HG03159 (cell line): ENCODE data around the gene LCN10.

Experiments used
- ATAC-seq: cut with Tn5 transposase; IDR thresholded peaks from one replicate; pipeline ENCODE4 v1.9.1; 2021; ENCODE audit warnings: mild to moderate bottlenecking, moderate library complexity; ENCODE audit not compliant: unreplicated experiment

Gene LCN10

DNA sequence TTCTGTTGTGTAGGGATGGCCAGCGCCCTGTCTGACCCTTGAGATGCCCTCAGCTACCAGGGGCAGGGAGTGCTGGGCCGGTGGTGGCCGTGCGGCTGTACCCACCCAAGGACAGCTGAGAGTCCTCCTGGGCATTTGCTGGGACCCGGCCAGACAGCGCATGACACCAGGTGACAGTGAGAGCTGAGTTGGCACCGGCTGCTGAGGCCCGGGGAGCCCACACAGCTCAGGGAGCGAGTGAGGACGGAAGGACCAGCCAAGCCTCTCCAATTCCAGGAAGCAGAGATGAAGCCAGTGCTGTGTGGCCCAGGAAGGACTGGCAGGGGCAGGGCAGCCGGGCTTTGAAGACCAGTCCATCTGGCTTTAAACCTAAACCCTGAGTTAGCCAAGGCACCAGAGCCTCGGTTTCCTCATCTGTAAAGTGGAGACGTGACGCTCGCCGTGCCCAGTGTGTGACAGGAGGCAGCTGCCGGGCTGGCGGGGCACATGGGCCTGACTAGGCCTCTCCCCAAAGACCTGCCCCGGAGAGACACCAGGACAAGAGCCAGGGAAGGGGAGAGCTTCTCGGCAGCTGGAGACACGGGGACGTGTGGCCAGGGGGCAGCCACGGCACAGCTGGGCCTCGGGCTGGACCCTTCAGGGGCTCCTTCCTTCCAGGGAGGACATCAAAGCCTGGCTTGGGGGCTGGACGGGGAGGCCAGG lies 52.5 kb downstream of the LCN10 start:
- no peak for ATAC-seq

DNA sequence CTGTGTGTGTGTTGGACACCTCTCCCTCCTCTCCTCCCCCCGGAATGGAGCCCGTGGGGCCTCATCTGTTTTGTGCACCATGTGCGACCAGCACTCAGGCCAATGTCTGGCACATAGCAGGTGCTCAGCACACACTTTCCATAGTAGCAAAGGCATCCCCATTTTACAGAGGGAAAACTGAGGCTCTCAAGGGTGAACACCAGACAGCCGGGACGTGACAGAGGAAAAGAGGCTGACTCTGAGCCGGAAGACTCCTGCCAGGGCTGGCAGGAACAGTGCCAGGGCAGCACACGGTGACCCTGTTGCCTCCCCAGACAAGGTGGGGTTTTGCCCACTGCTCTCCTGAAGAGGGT lies 53.7 kb downstream of the LCN10 start:
- no peak for ATAC-seq

DNA sequence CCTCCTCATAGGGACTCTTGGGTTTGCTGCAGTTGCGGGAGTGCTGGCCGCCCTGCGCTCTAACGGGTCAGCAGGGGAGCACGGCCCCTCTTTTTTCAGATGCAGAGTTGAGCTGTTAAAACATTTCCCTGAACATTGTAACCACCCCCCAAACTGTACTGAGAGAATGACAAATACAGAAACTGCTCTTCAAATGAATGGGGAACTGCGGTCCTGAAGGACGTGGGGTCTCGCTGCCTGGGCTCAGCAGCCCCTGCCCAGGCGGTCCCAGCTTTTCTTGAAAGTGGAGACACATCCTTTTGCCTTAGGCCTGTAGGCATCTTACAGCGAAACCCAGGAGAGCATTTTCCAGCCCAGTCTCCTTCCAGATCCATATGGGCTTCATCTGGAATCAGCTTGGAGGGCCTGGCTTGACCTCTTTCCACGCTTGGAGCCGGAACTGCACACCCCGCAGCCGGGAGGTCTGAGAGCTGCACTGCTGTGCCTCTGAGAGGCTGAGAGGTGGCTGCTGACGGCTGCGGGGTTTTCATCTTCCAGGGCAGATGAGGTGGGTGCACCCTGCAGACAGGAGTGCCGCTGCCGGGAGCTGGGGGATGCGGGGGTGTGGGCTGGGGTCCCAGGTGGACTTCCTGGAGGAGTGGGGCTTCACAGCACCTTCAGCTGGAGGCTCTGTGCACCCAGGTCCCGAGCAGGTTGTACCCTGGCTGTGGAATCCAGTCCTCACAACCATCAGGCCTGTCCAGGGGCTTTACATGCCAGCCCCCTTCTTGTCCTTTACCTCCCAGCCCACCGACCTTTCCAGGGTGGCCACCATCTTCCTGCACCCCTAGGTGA lies 54.2 kb downstream of the LCN10 start:
- no peak for ATAC-seq
